ENCODE measurements around the gene PTPRZ1. TPM values are rescaled to one million over a fixed set of nuclear protein-coding genes. Genes with fewer than 3 reads are reported as not detected.
A peak's percentile ranks its signal among the peaks of the same experiment; 100 is the strongest.

PTPRZ1 gene
- total and polyA plus RNA-seq, 9 donors, result 0.45 to 2.0 (median 0.83) TPM

GRCh38 chr7:122082670-122083069 is 209.7 kb downstream of the PTPRZ1 start:
- 92 to 98% (median 95%) methylated on average over 2 of the region's 2 CpGs for WGBS, 3 donors
- DNase-seq, result no peak
- Histone ChIP-seq H3K4me1 (ENCODE audit: insufficient read depth) (no peaks in the 10 kb centered on the region), H3K4me3 (no peak overlapping the region), H3K36me3 (no peaks in the 10 kb centered on the region), H3K27ac (no peak overlapping the region), H3K27me3 (no peaks in the 10 kb centered on the region), H3K9me3 (no peaks in the 10 kb centered on the region)
- TF ChIP-seq EP300 (IDR thresholded peaks at IDR 0.05) (no peak), POLR2A (IDR thresholded peaks at IDR 0.05) (no peak), CTCF (IDR thresholded peaks at IDR 0.05) (no peak)
- intact Hi-C loops (cut with DNase I), result no loop called here

- Histone ChIP-seq H3K36me3 (no peaks in the 10 kb centered on the region), H3K27me3 (no peaks in the 10 kb centered on the region), H3K4me3 (no peak overlapping the region), H3K4me1 (ENCODE audit: insufficient read depth) (no peaks in the 10 kb centered on the region), H3K9me3 (no peaks in the 10 kb centered on the region), H3K27ac (no peak overlapping the region)
- 92 to 94% (median 93%) methylated on average over 6 of the region's 6 CpGs for WGBS, 3 donors
- DNase-seq, result peak; percentile 30 to 68 (median 50)
- intact Hi-C loops (cut with DNase I), result no loop called here
- TF ChIP-seq EP300 (IDR thresholded peaks at IDR 0.05) (no peak), POLR2A (IDR thresholded peaks at IDR 0.05) (no peak), CTCF (IDR thresholded peaks at IDR 0.05) (peak in 2 of 3 donors; percentile 37 to 44)
Measured at GRCh38 chr7:122092964-122093797, 220.2 kb downstream of the PTPRZ1 start.

- H3K4me1 ChIP-seq (ENCODE audit: insufficient read depth), result no peaks in the 10 kb centered on the region
- no peak overlapping the region for H3K4me3 ChIP-seq
- WGBS, 3 donors, result 93 to 98% (median 95%) methylated on average over 1 of the region's 1 CpG
- no peaks in the 10 kb centered on the region for H3K36me3 ChIP-seq
- no peaks in the 10 kb centered on the region for H3K9me3 ChIP-seq
- no peak for DNase-seq
- H3K27me3 ChIP-seq, result no peaks in the 10 kb centered on the region
- TF ChIP-seq POLR2A (IDR thresholded peaks at IDR 0.05) (no peak), CTCF (IDR thresholded peaks at IDR 0.05) (no peak), EP300 (IDR thresholded peaks at IDR 0.05) (no peak)
- intact Hi-C loops (cut with DNase I), result no loop called here
- no peak overlapping the region for H3K27ac ChIP-seq
Measured at GRCh38 chr7:122094549-122094948, 221.6 kb downstream of the PTPRZ1 start.

- intact Hi-C loops (cut with DNase I), result no loop called here
- DNase-seq, result no peak
- no peak for TF ChIP-seq EP300 (IDR thresholded peaks at IDR 0.05)
- TF ChIP-seq POLR2A (IDR thresholded peaks at IDR 0.05), result no peak
- TF ChIP-seq CTCF (IDR thresholded peaks at IDR 0.05), result no peak
- Histone ChIP-seq H3K27ac (no peak overlapping the region), H3K36me3 (no peaks in the 10 kb centered on the region), H3K9me3 (no peaks in the 10 kb centered on the region), H3K4me3 (no peak overlapping the region), H3K4me1 (ENCODE audit: insufficient read depth) (no peaks in the 10 kb centered on the region), H3K27me3 (no peaks in the 10 kb centered on the region)
- WGBS, 3 donors, result 69 to 84% (median 69%) methylated on average over 4 of the region's 4 CpGs
Measured at GRCh38 chr7:122095642-122096041, 222.7 kb downstream of the PTPRZ1 start.
